Measurements from ENCODE around the gene MRLN. TPM values are rescaled to one million over a fixed set of nuclear protein-coding genes. Genes with fewer than 3 reads are reported as not detected.

The MRLN gene
- polyA plus RNA-seq, 1 donor from 2014 or later: not detected

GRCh38 chr10:59774451-59774850, 21.2 kb upstream of the MRLN start:
- Histone ChIP-seq H3F3A (ENCODE audit: insufficient read depth, low read length, poor library complexity, severe bottlenecking) (no peaks in the 10 kb centered on the region), H2AFZ (ENCODE audit: low read depth, low read length) (no peak overlapping the region), H3K9me3 (ENCODE audit: low read length) (no peaks in the 10 kb centered on the region), H3K27ac (ENCODE audit: low read length) (no peak overlapping the region), H3K9me2 (ENCODE audit: insufficient read depth, low read length) (no peaks in the 10 kb centered on the region), H3K4me3 (ENCODE audit: low read length) (no peak overlapping the region), H3K27me3 (ENCODE audit: insufficient read depth, low read depth, low read length) (no peaks in the 10 kb centered on the region), H4K20me1 (ENCODE audit: insufficient read depth) (no peaks in the 10 kb centered on the region), H3K79me2 (replicated peaks; ENCODE audit: insufficient read depth, low read length) (no peaks in the 10 kb centered on the region), H3K36me3 (ENCODE audit: insufficient read depth, low read length) (no peaks in the 10 kb centered on the region), H3K4me2 (ENCODE audit: low read length) (no peak overlapping the region), H3K9ac (ENCODE audit: low read length) (no peak overlapping the region)
- TF ChIP-seq POLR2AphosphoS5 (IDR thresholded peaks at IDR 0.05) (no peak), EZH2 (IDR thresholded peaks at IDR 0.05; ENCODE audit: borderline replicate concordance, insufficient read depth, low read length, poor library complexity, severe bottlenecking) (no peak), EP300 (conservative IDR thresholded peaks at IDR 0.05; ENCODE audit: poor library complexity, severe bottlenecking) (no peak), TAF1 (IDR thresholded peaks at IDR 0.05; ENCODE audit: low read depth) (no peak)

GRCh38 chr10:59773088-59773487, 19.8 kb upstream of the MRLN start:
- Histone ChIP-seq H3K4me3 (ENCODE audit: low read length) (no peak overlapping the region), H4K20me1 (ENCODE audit: insufficient read depth) (no peaks in the 10 kb centered on the region), H3K36me3 (ENCODE audit: insufficient read depth, low read length) (no peaks in the 10 kb centered on the region), H2AFZ (ENCODE audit: low read depth, low read length) (no peak overlapping the region), H3K9me3 (ENCODE audit: low read length) (no peaks in the 10 kb centered on the region), H3K4me2 (ENCODE audit: low read length) (no peak overlapping the region), H3K9me2 (ENCODE audit: insufficient read depth, low read length) (no peaks in the 10 kb centered on the region), H3F3A (ENCODE audit: insufficient read depth, low read length, poor library complexity, severe bottlenecking) (no peaks in the 10 kb centered on the region), H3K79me2 (replicated peaks; ENCODE audit: insufficient read depth, low read length) (no peaks in the 10 kb centered on the region), H3K9ac (ENCODE audit: low read length) (no peak overlapping the region), H3K27me3 (ENCODE audit: insufficient read depth, low read depth, low read length) (no peaks in the 10 kb centered on the region), H3K27ac (ENCODE audit: low read length) (no peak overlapping the region)
- TF ChIP-seq EZH2 (IDR thresholded peaks at IDR 0.05; ENCODE audit: borderline replicate concordance, insufficient read depth, low read length, poor library complexity, severe bottlenecking): no peak

DNA sequence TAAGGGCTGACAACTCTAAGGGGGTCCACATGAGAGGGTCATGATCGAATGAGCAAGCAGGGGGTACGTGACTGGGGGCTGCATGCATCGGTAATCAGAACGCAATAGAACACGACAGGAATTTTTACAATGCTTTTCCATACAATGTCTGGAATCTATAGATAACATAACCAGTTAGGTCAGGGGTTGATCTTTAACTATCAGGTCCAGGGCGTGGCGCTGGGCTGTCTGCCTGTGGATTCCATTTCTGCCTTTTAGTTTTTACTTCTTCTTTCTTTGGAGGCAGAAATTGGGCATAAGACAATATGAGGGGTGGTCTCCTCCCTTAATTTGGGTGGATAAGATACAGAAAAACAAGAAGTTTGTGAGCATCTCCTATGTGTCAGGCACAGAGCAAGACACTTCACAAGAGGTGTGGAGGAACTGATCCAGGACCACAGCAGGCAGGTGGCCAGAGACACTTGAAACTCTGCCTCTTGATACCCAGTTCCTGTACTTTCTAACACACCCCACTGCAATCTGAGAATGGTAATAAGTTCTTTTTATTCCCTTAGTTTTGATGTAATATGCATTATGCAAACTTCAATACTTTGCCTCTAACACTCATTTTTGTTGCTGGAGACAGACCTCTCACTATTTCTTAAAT, 18.0 kb upstream of the MRLN start:
- no peaks in the 10 kb centered on the region for H3K79me2 ChIP-seq (replicated peaks; ENCODE audit: insufficient read depth, low read length)
- H3K4me3 ChIP-seq (ENCODE audit: low read length): no peak overlapping the region
- TF ChIP-seq EZH2 (IDR thresholded peaks at IDR 0.05; ENCODE audit: borderline replicate concordance, insufficient read depth, low read length, poor library complexity, severe bottlenecking): no peak
- TF ChIP-seq RAD21 (conservative IDR thresholded peaks at IDR 0.05): no peak
- no peak for TF ChIP-seq MXI1 (conservative IDR thresholded peaks at IDR 0.05; ENCODE audit: poor library complexity, severe bottlenecking)
- TF ChIP-seq EP300 (conservative IDR thresholded peaks at IDR 0.05; ENCODE audit: poor library complexity, severe bottlenecking): no peak
- no peak for TF ChIP-seq REST (IDR thresholded peaks at IDR 0.05; ENCODE audit: borderline replicate concordance)
- TF ChIP-seq POLR2AphosphoS5 (IDR thresholded peaks at IDR 0.05): no peak
- TF ChIP-seq SMC3 (conservative IDR thresholded peaks at IDR 0.05; ENCODE audit: poor library complexity): no peak
- no peak for TF ChIP-seq TAF1 (IDR thresholded peaks at IDR 0.05; ENCODE audit: low read depth)
- TF ChIP-seq CTCF (IDR thresholded peaks at IDR 0.05; ENCODE audit: poor library complexity, severe bottlenecking): no peak
- no peaks in the 10 kb centered on the region for H3K9me3 ChIP-seq (ENCODE audit: low read length)
- H3K9me2 ChIP-seq (ENCODE audit: insufficient read depth, low read length): no peaks in the 10 kb centered on the region
- no peak overlapping the region for H3K4me2 ChIP-seq (ENCODE audit: low read length)
- H3K36me3 ChIP-seq (ENCODE audit: insufficient read depth, low read length): no peaks in the 10 kb centered on the region
- H3K9ac ChIP-seq (ENCODE audit: low read length): no peak overlapping the region
- no peaks in the 10 kb centered on the region for H3F3A ChIP-seq (ENCODE audit: insufficient read depth, low read length, poor library complexity, severe bottlenecking)
- H3K27me3 ChIP-seq (ENCODE audit: insufficient read depth, low read depth, low read length): no peaks in the 10 kb centered on the region
- H2AFZ ChIP-seq (ENCODE audit: low read depth, low read length): no peak overlapping the region
- no peaks in the 10 kb centered on the region for H4K20me1 ChIP-seq (ENCODE audit: insufficient read depth)
- H3K27ac ChIP-seq (ENCODE audit: low read length): no peak overlapping the region

Measured in neural cell (in vitro differentiated cells).